ENCODE measurements around the gene TENT4B.

DNA sequence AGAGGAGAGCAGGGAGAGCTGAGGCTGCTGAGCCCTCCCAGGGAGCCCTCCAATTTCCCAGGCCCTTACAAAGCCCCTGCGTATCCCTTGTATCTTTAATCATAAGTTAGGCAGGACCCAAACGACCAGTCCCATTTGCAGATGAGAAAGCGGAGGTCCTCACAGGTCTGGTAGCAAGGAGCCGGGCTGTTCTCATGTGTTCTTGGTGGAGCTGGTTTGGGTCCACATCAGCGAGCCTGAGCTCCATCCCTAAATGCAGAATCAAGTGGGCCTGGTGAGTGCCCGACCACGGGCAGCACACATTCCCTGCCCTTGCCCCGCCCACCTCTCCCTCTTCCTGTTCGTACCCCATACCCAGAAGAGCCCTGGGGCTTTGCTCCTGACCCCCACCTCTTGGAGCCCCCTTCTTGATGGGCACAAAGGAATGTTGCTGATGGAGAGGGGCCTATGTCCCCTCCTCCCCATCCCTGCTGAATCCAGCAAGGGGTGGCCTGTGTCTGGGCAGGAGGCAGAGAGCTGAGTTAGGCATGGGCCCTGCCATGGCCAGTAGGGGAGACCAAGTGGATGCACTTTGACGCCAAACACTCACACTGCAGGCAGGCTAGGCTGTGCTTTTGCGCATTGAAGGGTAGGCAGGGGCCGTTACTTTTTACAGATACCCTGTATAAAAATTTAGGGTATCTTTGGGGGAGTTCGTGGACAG, 95.0 kb downstream of the TENT4B start:
- TF ChIP-seq, protein P1, sequence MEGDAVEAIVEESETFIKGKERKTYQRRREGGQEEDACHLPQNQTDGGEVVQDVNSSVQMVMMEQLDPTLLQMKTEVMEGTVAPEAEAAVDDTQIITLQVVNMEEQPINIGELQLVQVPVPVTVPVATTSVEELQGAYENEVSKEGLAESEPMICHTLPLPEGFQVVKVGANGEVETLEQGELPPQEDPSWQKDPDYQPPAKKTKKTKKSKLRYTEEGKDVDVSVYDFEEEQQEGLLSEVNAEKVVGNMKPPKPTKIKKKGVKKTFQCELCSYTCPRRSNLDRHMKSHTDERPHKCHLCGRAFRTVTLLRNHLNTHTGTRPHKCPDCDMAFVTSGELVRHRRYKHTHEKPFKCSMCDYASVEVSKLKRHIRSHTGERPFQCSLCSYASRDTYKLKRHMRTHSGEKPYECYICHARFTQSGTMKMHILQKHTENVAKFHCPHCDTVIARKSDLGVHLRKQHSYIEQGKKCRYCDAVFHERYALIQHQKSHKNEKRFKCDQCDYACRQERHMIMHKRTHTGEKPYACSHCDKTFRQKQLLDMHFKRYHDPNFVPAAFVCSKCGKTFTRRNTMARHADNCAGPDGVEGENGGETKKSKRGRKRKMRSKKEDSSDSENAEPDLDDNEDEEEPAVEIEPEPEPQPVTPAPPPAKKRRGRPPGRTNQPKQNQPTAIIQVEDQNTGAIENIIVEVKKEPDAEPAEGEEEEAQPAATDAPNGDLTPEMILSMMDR (IDR thresholded peaks at IDR 0.05), result no peak
- TF ChIP-seq EZH2phosphoT487 (IDR thresholded peaks at IDR 0.05), result no peak
- no peak for TF ChIP-seq EZH2 (IDR thresholded peaks at IDR 0.05)

Data from neural progenitor cell (in vitro differentiated cells).